H1 (cell line): ENCODE measurements around the gene MFSD6L.

Experiments used
- BRCA1 ChIP-seq: IDR thresholded peaks from 2 replicates; pipeline ENCODE4 v1.6.1; 2012; ENCODE audit warnings: low read depth, low read length, improper control_type of control experiment
- CTCF ChIP-seq, 3 experiments: IDR thresholded peaks; 1 replicate in 2 of 3; 2 replicates in 1 of 3; pipeline versions ENCODE4 v1.5.1 to v1.6.1; 2011; ENCODE audit warnings: low read length in 3 of 3, mild to moderate bottlenecking in 3 of 3, inconsistent platforms in 2 of 3, low read depth in 1 of 3, moderate library complexity in 1 of 3; ENCODE audit not compliant: insufficient read depth in 1 of 3; ENCODE audit errors: control extremely low read depth in 1 of 3
- EZH2 ChIP-seq: fragments of 200-600 bp; sonication (generic); IDR thresholded peaks from 2 replicates; pipeline ENCODE4 v1.7.1; 2012; ENCODE audit warnings: low read depth, mild to moderate bottlenecking, moderate library complexity, low read length, inconsistent platforms; ENCODE audit not compliant: severe bottlenecking
- GTF2F1 ChIP-seq: IDR thresholded peaks from 2 replicates; pipeline ENCODE4 v1.6.1; 2012; ENCODE audit warnings: low read depth, low read length, improper control_type of control experiment, borderline replicate concordance
- HDAC2 ChIP-seq, 2 experiments: fragments of 300-600 bp in 1 of 2; sonication (generic) in 1 of 2; IDR thresholded peaks; 2 replicates each; pipeline ENCODE4 v1.6.1; 2011 to 2012; ENCODE audit warnings: low read depth in 2 of 2, low read length in 2 of 2, mild to moderate bottlenecking in 2 of 2, moderate library complexity in 2 of 2, borderline replicate concordance in 1 of 2, inconsistent platforms in 1 of 2
- KDM4A ChIP-seq: IDR thresholded peaks from one replicate; pipeline ENCODE4 v1.7.1; 2012; ENCODE audit warnings: low read depth, mild to moderate bottlenecking, moderate library complexity, low read length, inconsistent platforms; ENCODE audit not compliant: severe bottlenecking
- POLR2AphosphoS5 ChIP-seq: IDR thresholded peaks from 2 replicates; pipeline ENCODE4 v1.6.1; 2011; ENCODE audit warnings: low read depth, low read length
- RAD21 ChIP-seq, 2 experiments: IDR thresholded peaks in 1 of 2; conservative IDR thresholded peaks in 1 of 2; 2 replicates each; pipeline ENCODE4 v1.6.1; 2011; ENCODE audit warnings: low read depth in 2 of 2, low read length in 2 of 2, improper control_type of control experiment in 1 of 2, inconsistent platforms in 1 of 2, mild to moderate bottlenecking in 1 of 2, moderate library complexity in 1 of 2
- SP1 ChIP-seq: IDR thresholded peaks from 2 replicates; pipeline ENCODE4 v1.6.1; 2011; ENCODE audit warnings: low read depth, low read length
- SP2 ChIP-seq: IDR thresholded peaks from 2 replicates; pipeline ENCODE4 v1.6.1; 2012; ENCODE audit warnings: mild to moderate bottlenecking, low read length, inconsistent platforms
- TAF1 ChIP-seq: IDR thresholded peaks from 2 replicates; pipeline ENCODE4 v1.6.1; 2011; ENCODE audit warnings: mild to moderate bottlenecking, low read depth, low read length
- TBP ChIP-seq: IDR thresholded peaks from 2 replicates; pipeline ENCODE4 v1.6.1; 2011; ENCODE audit warnings: low read depth, low read length, improper control_type of control experiment

- no peak for TF ChIP-seq CTCF (IDR thresholded peaks at IDR 0.05; ENCODE audit: control extremely low read depth in 1 of 3, insufficient read depth in 1 of 3, low read depth in 1 of 3, low read length in 3 of 3)
- TF ChIP-seq POLR2AphosphoS5 = no peak
- no peak for TF ChIP-seq TBP
- no peak for TF ChIP-seq SP1
- no peak for TF ChIP-seq BRCA1
- no peak for TF ChIP-seq SP2
- no peak for TF ChIP-seq GTF2F1
- TF ChIP-seq KDM4A = no peak
- TF ChIP-seq HDAC2 (IDR thresholded peaks at IDR 0.05; ENCODE audit: borderline replicate concordance in 1 of 2, low read depth in 2 of 2, low read length in 2 of 2) = no peak
- TF ChIP-seq EZH2 = no peak
- no peak for TF ChIP-seq TAF1
- TF ChIP-seq RAD21 (IDR thresholded peaks at IDR 0.05 in 1 of 2, conservative IDR thresholded peaks at IDR 0.05 in 1 of 2; ENCODE audit: low read depth in 2 of 2, low read length in 2 of 2) = no peak
Measured at GRCh38 chr17:8831234-8831849, 32.2 kb upstream of the MFSD6L start.
